ENCODE results near the gene DTYMK.

- TF ChIP-seq, protein P1, sequence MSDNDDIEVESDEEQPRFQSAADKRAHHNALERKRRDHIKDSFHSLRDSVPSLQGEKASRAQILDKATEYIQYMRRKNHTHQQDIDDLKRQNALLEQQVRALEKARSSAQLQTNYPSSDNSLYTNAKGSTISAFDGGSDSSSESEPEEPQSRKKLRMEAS (IDR thresholded peaks at IDR 0.05; ENCODE audit: low read depth, low read length), result no peak
- TF ChIP-seq CTCF (IDR thresholded peaks at IDR 0.05; ENCODE audit: low read depth, low read length), result no peak
These were observed 38.2 kb downstream of the DTYMK start for GRCh38 chr2:241648453-241648852.

Measured in NB4 (cell line).